ENCODE measurements around the gene GALNT10. TPM values are rescaled to one million over a fixed set of nuclear protein-coding genes. Genes with fewer than 3 reads are reported as not detected.

Gene GALNT10
- polyA plus RNA-seq, 2 of the 4 experiments (the other 2 are of a cell fraction) = 110 to 156 TPM

- no peak for FAIRE-seq
- Histone ChIP-seq H3K9me3 (no peaks in the 10 kb centered on the region), H3K27ac (no peak overlapping the region), H3K4me2 (no peak overlapping the region), H3K4me1 (peaks cover 52% of the 10 kb centered on the region), H3K4me3 (no peak overlapping the region)
- POLR2A ChIA-PET = no interaction called here
- DNase-seq (ENCODE audit: low read depth in 1 of 2, low spot score in 1 of 2) = no peak
- CTCF ChIA-PET = no interaction called here
- no peak for TF ChIP-seq ZC3H11A (IDR thresholded peaks at IDR 0.05)
- no peak for TF ChIP-seq CTCF (IDR thresholded peaks at IDR 0.05)
- TF ChIP-seq ZSCAN20 (CRISPR knock-in tag; IDR thresholded peaks at IDR 0.05) = no peak
- no peak for TF ChIP-seq MAZ (IDR thresholded peaks at IDR 0.05; ENCODE audit: borderline replicate concordance, low read depth, low read length)
- TF ChIP-seq RFX5 (IDR thresholded peaks at IDR 0.05) = no peak
- no peak for TF ChIP-seq KDM1A (IDR thresholded peaks at IDR 0.05; ENCODE audit: low read depth)
- TF ChIP-seq, protein P1, sequence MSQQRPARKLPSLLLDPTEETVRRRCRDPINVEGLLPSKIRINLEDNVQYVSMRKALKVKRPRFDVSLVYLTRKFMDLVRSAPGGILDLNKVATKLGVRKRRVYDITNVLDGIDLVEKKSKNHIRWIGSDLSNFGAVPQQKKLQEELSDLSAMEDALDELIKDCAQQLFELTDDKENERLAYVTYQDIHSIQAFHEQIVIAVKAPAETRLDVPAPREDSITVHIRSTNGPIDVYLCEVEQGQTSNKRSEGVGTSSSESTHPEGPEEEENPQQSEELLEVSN (IDR thresholded peaks at IDR 0.05; ENCODE audit: borderline replicate concordance, low read depth) = no peak
- ATAC-seq = no peak
Measured at GRCh38 chr5:154351141-154351540, 160.6 kb downstream of the GALNT10 start.

- no peak overlapping the region for H3K4me2 ChIP-seq
- no peak overlapping the region for H3K27ac ChIP-seq
- ChIA-PET CTCF (no interaction called here), POLR2A (no interaction called here)
- TF ChIP-seq MAFK (IDR thresholded peaks at IDR 0.05; ENCODE audit: partially characterized antibody) (no peak), FOSL2 (IDR thresholded peaks at IDR 0.05) (no peak), FOSL2 (CRISPR knock-in tag; IDR thresholded peaks at IDR 0.05) (0 out of 2 replicates have a peak, but pooled peaks have one; percentile 21), MAX (IDR thresholded peaks at IDR 0.05) (no peak), ATOH8 (CRISPR knock-in tag; IDR thresholded peaks at IDR 0.05; ENCODE audit: low read depth) (no peak)
- ATAC-seq (no peak), DNase-seq (ENCODE audit: low read depth in 1 of 2, low spot score in 1 of 2) (no peak), FAIRE-seq (no peak)
- H3K4me3 ChIP-seq = no peak overlapping the region
- peaks cover 55% of the 10 kb centered on the region for H3K4me1 ChIP-seq
- no peaks in the 10 kb centered on the region for H3K9me3 ChIP-seq
- WGBS (ENCODE audit: missing lambda C conversion rate) = 89% methylated on average over 3 of the region's 3 CpGs
Measured at GRCh38 chr5:154351566-154351965, 161.0 kb downstream of the GALNT10 start.

GRCh38 chr5:154352960-154353548 is 162.5 kb downstream of the GALNT10 start:
- WGBS (ENCODE audit: missing lambda C conversion rate) = 86% methylated on average over 11 of the region's 11 CpGs
- no peak for TF ChIP-seq SREBF2 (IDR thresholded peaks at IDR 0.05)
- TF ChIP-seq FOXS1 (CRISPR knock-in tag; IDR thresholded peaks at IDR 0.05) = no peak
- no peak for TF ChIP-seq HDAC2 (IDR thresholded peaks at IDR 0.05)
- TF ChIP-seq, protein P2, sequence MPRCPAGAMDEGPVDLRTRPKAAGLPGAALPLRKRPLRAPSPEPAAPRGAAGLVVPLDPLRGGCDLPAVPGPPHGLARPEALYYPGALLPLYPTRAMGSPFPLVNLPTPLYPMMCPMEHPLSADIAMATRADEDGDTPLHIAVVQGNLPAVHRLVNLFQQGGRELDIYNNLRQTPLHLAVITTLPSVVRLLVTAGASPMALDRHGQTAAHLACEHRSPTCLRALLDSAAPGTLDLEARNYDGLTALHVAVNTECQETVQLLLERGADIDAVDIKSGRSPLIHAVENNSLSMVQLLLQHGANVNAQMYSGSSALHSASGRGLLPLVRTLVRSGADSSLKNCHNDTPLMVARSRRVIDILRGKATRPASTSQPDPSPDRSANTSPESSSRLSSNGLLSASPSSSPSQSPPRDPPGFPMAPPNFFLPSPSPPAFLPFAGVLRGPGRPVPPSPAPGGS (IDR thresholded peaks at IDR 0.05) = no peak
- no peak for TF ChIP-seq BHLHE40 (IDR thresholded peaks at IDR 0.05; ENCODE audit: low read depth, low read length)
- no peak for TF ChIP-seq RARB (CRISPR knock-in tag; IDR thresholded peaks at IDR 0.05)
- TF ChIP-seq EHMT2 (IDR thresholded peaks at IDR 0.05; ENCODE audit: low read depth) = no peak
- TF ChIP-seq MYC (IDR thresholded peaks at IDR 0.05; ENCODE audit: borderline replicate concordance, low read length) = no peak
- no peak for TF ChIP-seq MAFK (IDR thresholded peaks at IDR 0.05; ENCODE audit: partially characterized antibody)
- no peak for TF ChIP-seq GATA3 (IDR thresholded peaks at IDR 0.05; ENCODE audit: borderline replicate concordance)
- no peak overlapping the region for H3K4me2 ChIP-seq
- peak overlapping the region in 1 of 2 experiments; percentile 40; a peak in 2 of 6 replicates for H3K27ac ChIP-seq
- POLR2A ChIA-PET = no interaction called here
- ATAC-seq (no peak), DNase-seq (ENCODE audit: low read depth in 1 of 2, low spot score in 1 of 2) (no peak), FAIRE-seq (no peak)
- no peaks in the 10 kb centered on the region for H3K9me3 ChIP-seq
- H3K4me3 ChIP-seq = no peak overlapping the region
- CTCF ChIA-PET = interaction anchor here (0.6 kb wide), 1 partner anchor 42 kb away, joined by 3 read pairs; no protein-coding TSS in a partner anchor
- H3K4me1 ChIP-seq = peaks cover 65% of the 10 kb centered on the region
